ENCODE data around the gene ZNF423.

The ZNF423 gene

GRCh38 chr16:49849037-49849753 is 6.7 kb downstream of the ZNF423 start:
- Histone ChIP-seq H3K4me1 (ENCODE audit: control insufficient read depth, insufficient read depth, low read length) (peaks cover 48% of the 10 kb centered on the region), H3K27me3 (ENCODE audit: control insufficient read depth, insufficient read depth, low read length, poor library complexity, severe bottlenecking) (no peaks in the 10 kb centered on the region), H3K9me3 (ENCODE audit: control insufficient read depth, low read length) (no peaks in the 10 kb centered on the region), H3K4me3 (ENCODE audit: insufficient read depth, low read depth, low read length) (no peak overlapping the region), H3K36me3 (ENCODE audit: control insufficient read depth, insufficient read depth, low read length) (no peaks in the 10 kb centered on the region), H3K27ac (ENCODE audit: insufficient read depth, low read depth, low read length, poor library complexity, severe bottlenecking) (no peak overlapping the region)
- WGBS, 2 experiments: 84 to 90% methylated on average over 5 of the region's 6 CpGs

GRCh38 chr16:49848530-49848929 is 7.4 kb downstream of the ZNF423 start:
- Histone ChIP-seq H3K4me1 (ENCODE audit: control insufficient read depth, insufficient read depth, low read length) (peaks cover 43% of the 10 kb centered on the region), H3K27me3 (ENCODE audit: control insufficient read depth, insufficient read depth, low read length, poor library complexity, severe bottlenecking) (no peaks in the 10 kb centered on the region), H3K27ac (ENCODE audit: insufficient read depth, low read depth, low read length, poor library complexity, severe bottlenecking) (no peak overlapping the region), H3K9me3 (ENCODE audit: control insufficient read depth, low read length) (no peaks in the 10 kb centered on the region), H3K36me3 (ENCODE audit: control insufficient read depth, insufficient read depth, low read length) (no peaks in the 10 kb centered on the region), H3K4me3 (ENCODE audit: insufficient read depth, low read depth, low read length) (no peak overlapping the region)
- 94 to 96% methylated on average over 8 of the region's 8 CpGs for WGBS, 2 experiments

- H3K9me3 ChIP-seq (ENCODE audit: control insufficient read depth, low read length): no peaks in the 10 kb centered on the region
- no peaks in the 10 kb centered on the region for H3K36me3 ChIP-seq (ENCODE audit: control insufficient read depth, insufficient read depth, low read length)
- WGBS, 2 experiments: 95 to 96% methylated on average over 2 of the region's 2 CpGs
- no peak overlapping the region for H3K4me3 ChIP-seq (ENCODE audit: insufficient read depth, low read depth, low read length)
- H3K27ac ChIP-seq (ENCODE audit: insufficient read depth, low read depth, low read length, poor library complexity, severe bottlenecking): no peak overlapping the region
- H3K4me1 ChIP-seq (ENCODE audit: control insufficient read depth, insufficient read depth, low read length): peaks cover 28% of the 10 kb centered on the region
- H3K27me3 ChIP-seq (ENCODE audit: control insufficient read depth, insufficient read depth, low read length, poor library complexity, severe bottlenecking): no peaks in the 10 kb centered on the region
These were observed 9.1 kb downstream of the ZNF423 start for GRCh38 chr16:49846800-49847199.

- Histone ChIP-seq H3K36me3 (ENCODE audit: control insufficient read depth, insufficient read depth, low read length) (no peaks in the 10 kb centered on the region), H3K27ac (ENCODE audit: insufficient read depth, low read depth, low read length, poor library complexity, severe bottlenecking) (no peak overlapping the region), H3K9me3 (ENCODE audit: control insufficient read depth, low read length) (no peaks in the 10 kb centered on the region), H3K27me3 (ENCODE audit: control insufficient read depth, insufficient read depth, low read length, poor library complexity, severe bottlenecking) (no peaks in the 10 kb centered on the region), H3K4me1 (ENCODE audit: control insufficient read depth, insufficient read depth, low read length) (peaks cover 18% of the 10 kb centered on the region), H3K4me3 (ENCODE audit: insufficient read depth, low read depth, low read length) (no peak overlapping the region)
- WGBS, 2 experiments: 48% methylated on average over 6 of the region's 6 CpGs
These were observed 11.6 kb downstream of the ZNF423 start for GRCh38 chr16:49844359-49844758.

- Histone ChIP-seq H3K36me3 (ENCODE audit: control insufficient read depth, insufficient read depth, low read length) (no peaks in the 10 kb centered on the region), H3K4me1 (ENCODE audit: control insufficient read depth, insufficient read depth, low read length) (peaks cover 24% of the 10 kb centered on the region), H3K4me3 (ENCODE audit: insufficient read depth, low read depth, low read length) (no peak overlapping the region), H3K27me3 (ENCODE audit: control insufficient read depth, insufficient read depth, low read length, poor library complexity, severe bottlenecking) (no peaks in the 10 kb centered on the region), H3K27ac (ENCODE audit: insufficient read depth, low read depth, low read length, poor library complexity, severe bottlenecking) (no peak overlapping the region), H3K9me3 (ENCODE audit: control insufficient read depth, low read length) (no peaks in the 10 kb centered on the region)
- WGBS, 2 experiments: 58 to 62% methylated on average over 6 to 8 of the region's 8 CpGs
These were observed 12.2 kb downstream of the ZNF423 start for GRCh38 chr16:49843758-49844157.

- Histone ChIP-seq H3K36me3 (ENCODE audit: control insufficient read depth, insufficient read depth, low read length) (no peaks in the 10 kb centered on the region), H3K27ac (ENCODE audit: insufficient read depth, low read depth, low read length, poor library complexity, severe bottlenecking) (no peak overlapping the region), H3K4me3 (ENCODE audit: insufficient read depth, low read depth, low read length) (no peak overlapping the region), H3K4me1 (ENCODE audit: control insufficient read depth, insufficient read depth, low read length) (peaks cover 20% of the 10 kb centered on the region), H3K9me3 (ENCODE audit: control insufficient read depth, low read length) (no peaks in the 10 kb centered on the region), H3K27me3 (ENCODE audit: control insufficient read depth, insufficient read depth, low read length, poor library complexity, severe bottlenecking) (no peaks in the 10 kb centered on the region)
- WGBS, 2 experiments: 88 to 92% methylated on average over 3 to 4 of the region's 4 CpGs
These were observed 12.9 kb downstream of the ZNF423 start for GRCh38 chr16:49842972-49843371.

GRCh38 chr16:49839017-49839825 is 16.7 kb downstream of the ZNF423 start:
- no peaks in the 10 kb centered on the region for H3K27me3 ChIP-seq (ENCODE audit: control insufficient read depth, insufficient read depth, low read length, poor library complexity, severe bottlenecking)
- WGBS, 2 experiments: 22 to 25% methylated on average over 25 to 26 of the region's 26 CpGs
- H3K9me3 ChIP-seq (ENCODE audit: control insufficient read depth, low read length): no peaks in the 10 kb centered on the region
- peak overlapping the region; percentile 26 for H3K4me3 ChIP-seq (ENCODE audit: insufficient read depth, low read depth, low read length)
- no peak overlapping the region for H3K27ac ChIP-seq (ENCODE audit: insufficient read depth, low read depth, low read length, poor library complexity, severe bottlenecking)
- peaks cover 55% of the 10 kb centered on the region for H3K4me1 ChIP-seq (ENCODE audit: control insufficient read depth, insufficient read depth, low read length)
- no peaks in the 10 kb centered on the region for H3K36me3 ChIP-seq (ENCODE audit: control insufficient read depth, insufficient read depth, low read length)

- H3K4me1 ChIP-seq (ENCODE audit: control insufficient read depth, insufficient read depth, low read length): peaks cover 62% of the 10 kb centered on the region
- H3K27me3 ChIP-seq (ENCODE audit: control insufficient read depth, insufficient read depth, low read length, poor library complexity, severe bottlenecking): no peaks in the 10 kb centered on the region
- no peak overlapping the region for H3K27ac ChIP-seq (ENCODE audit: insufficient read depth, low read depth, low read length, poor library complexity, severe bottlenecking)
- peak overlapping the region; percentile 26 for H3K4me3 ChIP-seq (ENCODE audit: insufficient read depth, low read depth, low read length)
- no peaks in the 10 kb centered on the region for H3K9me3 ChIP-seq (ENCODE audit: control insufficient read depth, low read length)
- 10 to 12% methylated on average over 63 of the region's 63 CpGs for WGBS, 2 experiments
- no peaks in the 10 kb centered on the region for H3K36me3 ChIP-seq (ENCODE audit: control insufficient read depth, insufficient read depth, low read length)
These were observed 17.4 kb downstream of the ZNF423 start for GRCh38 chr16:49838441-49839016.

- Histone ChIP-seq H3K9me3 (ENCODE audit: control insufficient read depth, low read length) (no peaks in the 10 kb centered on the region), H3K36me3 (ENCODE audit: control insufficient read depth, insufficient read depth, low read length) (no peaks in the 10 kb centered on the region), H3K4me1 (ENCODE audit: control insufficient read depth, insufficient read depth, low read length) (peaks cover 69% of the 10 kb centered on the region), H3K27me3 (ENCODE audit: control insufficient read depth, insufficient read depth, low read length, poor library complexity, severe bottlenecking) (no peaks in the 10 kb centered on the region), H3K27ac (ENCODE audit: insufficient read depth, low read depth, low read length, poor library complexity, severe bottlenecking) (no peak overlapping the region), H3K4me3 (ENCODE audit: insufficient read depth, low read depth, low read length) (peak overlapping the region; percentile 26)
- WGBS, 2 experiments: 76 to 79% methylated on average over 17 of the region's 17 CpGs
These were observed 18.1 kb downstream of the ZNF423 start for GRCh38 chr16:49837688-49838410.

- H3K36me3 ChIP-seq (ENCODE audit: control insufficient read depth, insufficient read depth, low read length): no peaks in the 10 kb centered on the region
- H3K9me3 ChIP-seq (ENCODE audit: control insufficient read depth, low read length): no peaks in the 10 kb centered on the region
- H3K4me3 ChIP-seq (ENCODE audit: insufficient read depth, low read depth, low read length): no peak overlapping the region
- H3K27ac ChIP-seq (ENCODE audit: insufficient read depth, low read depth, low read length, poor library complexity, severe bottlenecking): no peak overlapping the region
- peaks cover 70% of the 10 kb centered on the region for H3K4me1 ChIP-seq (ENCODE audit: control insufficient read depth, insufficient read depth, low read length)
- no peaks in the 10 kb centered on the region for H3K27me3 ChIP-seq (ENCODE audit: control insufficient read depth, insufficient read depth, low read length, poor library complexity, severe bottlenecking)
- 87 to 90% methylated on average over 5 of the region's 5 CpGs for WGBS, 2 experiments
These were observed 19.2 kb downstream of the ZNF423 start for GRCh38 chr16:49836668-49837067.

Measured in ectodermal cell (in vitro differentiated cells).